ENCODE measurements around the gene WDR89.

WDR89 gene

GRCh38 chr14:63581491-63581890, 60.2 kb downstream of the WDR89 start:
- no peak for TF ChIP-seq EZH2phosphoT487 (IDR thresholded peaks at IDR 0.05; ENCODE audit: low read depth)
- TF ChIP-seq CTCF (IDR thresholded peaks at IDR 0.05; ENCODE audit: low read depth, low read length), result no peak
- Histone ChIP-seq H3K4me3 (ENCODE audit: low read length) (no peak overlapping the region), H3K79me2 (ENCODE audit: low read length) (no peaks in the 10 kb centered on the region), H2AFZ (ENCODE audit: low read depth, low read length) (no peak overlapping the region), H4K20me1 (ENCODE audit: insufficient read depth, low read length) (no peaks in the 10 kb centered on the region), H3K27ac (ENCODE audit: low read length) (no peak overlapping the region), H3K9ac (ENCODE audit: low read length) (no peak overlapping the region), H3K4me1 (ENCODE audit: low read length) (peaks cover 7% of the 10 kb centered on the region; the same call in 1 of the 2 replicates), H3K27me3 (ENCODE audit: low read depth, low read length) (no peaks in the 10 kb centered on the region), H3K36me3 (replicated peaks; ENCODE audit: low read depth, low read length) (no peaks in the 10 kb centered on the region), H3K4me2 (ENCODE audit: low read length) (no peak overlapping the region), H3K9me3 (ENCODE audit: insufficient read depth, low read length) (no peaks in the 10 kb centered on the region)

- TF ChIP-seq EZH2phosphoT487 (IDR thresholded peaks at IDR 0.05; ENCODE audit: low read depth) (no peak), CTCF (IDR thresholded peaks at IDR 0.05; ENCODE audit: low read depth, low read length) (no peak)
- Histone ChIP-seq H3K4me2 (ENCODE audit: low read length) (no peak overlapping the region), H3K27ac (ENCODE audit: low read length) (no peak overlapping the region), H3K4me1 (ENCODE audit: low read length) (peaks cover 7% of the 10 kb centered on the region; the same call in 1 of the 2 replicates), H4K20me1 (ENCODE audit: insufficient read depth, low read length) (no peaks in the 10 kb centered on the region), H3K9me3 (ENCODE audit: insufficient read depth, low read length) (no peaks in the 10 kb centered on the region), H2AFZ (ENCODE audit: low read depth, low read length) (no peak overlapping the region), H3K9ac (ENCODE audit: low read length) (no peak overlapping the region), H3K4me3 (ENCODE audit: low read length) (no peak overlapping the region), H3K27me3 (ENCODE audit: low read depth, low read length) (no peaks in the 10 kb centered on the region), H3K36me3 (replicated peaks; ENCODE audit: low read depth, low read length) (no peaks in the 10 kb centered on the region), H3K79me2 (ENCODE audit: low read length) (no peaks in the 10 kb centered on the region)
These were observed 63.4 kb downstream of the WDR89 start for GRCh38 chr14:63578300-63578699.

DNA sequence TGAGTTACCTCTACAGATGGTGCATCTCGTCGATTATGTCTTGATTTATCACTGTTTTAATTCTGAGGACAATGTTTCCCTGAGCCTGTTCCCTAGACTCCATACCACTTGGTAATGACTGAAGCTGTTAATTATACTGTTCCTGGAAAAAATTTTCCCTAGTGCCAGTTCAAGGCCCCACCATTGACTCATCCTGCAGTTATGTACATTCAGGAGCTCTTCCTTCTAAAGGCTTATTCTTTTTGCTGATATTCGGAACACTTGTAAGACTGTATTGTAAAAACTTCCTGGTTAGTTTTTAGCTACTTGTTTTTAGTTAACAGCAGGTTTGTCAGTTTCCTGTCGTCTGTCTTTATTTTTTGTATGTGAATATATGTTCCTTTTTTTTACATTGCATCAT, 68.1 kb downstream of the WDR89 start:
- TF ChIP-seq CTCF (IDR thresholded peaks at IDR 0.05; ENCODE audit: low read depth, low read length) (no peak), EZH2phosphoT487 (IDR thresholded peaks at IDR 0.05; ENCODE audit: low read depth) (no peak)
- H3K27ac ChIP-seq (ENCODE audit: low read length), result no peak overlapping the region
- no peaks in the 10 kb centered on the region for H3K4me1 ChIP-seq (ENCODE audit: low read length)
- no peak overlapping the region for H2AFZ ChIP-seq (ENCODE audit: low read depth, low read length)
- no peak overlapping the region for H3K4me3 ChIP-seq (ENCODE audit: low read length)
- no peaks in the 10 kb centered on the region for H4K20me1 ChIP-seq (ENCODE audit: insufficient read depth, low read length)
- H3K9me3 ChIP-seq (ENCODE audit: insufficient read depth, low read length), result no peaks in the 10 kb centered on the region
- no peak overlapping the region for H3K9ac ChIP-seq (ENCODE audit: low read length)
- H3K36me3 ChIP-seq (replicated peaks; ENCODE audit: low read depth, low read length), result no peaks in the 10 kb centered on the region
- no peaks in the 10 kb centered on the region for H3K79me2 ChIP-seq (ENCODE audit: low read length)
- no peaks in the 10 kb centered on the region for H3K27me3 ChIP-seq (ENCODE audit: low read depth, low read length)
- no peak overlapping the region for H3K4me2 ChIP-seq (ENCODE audit: low read length)

DNA sequence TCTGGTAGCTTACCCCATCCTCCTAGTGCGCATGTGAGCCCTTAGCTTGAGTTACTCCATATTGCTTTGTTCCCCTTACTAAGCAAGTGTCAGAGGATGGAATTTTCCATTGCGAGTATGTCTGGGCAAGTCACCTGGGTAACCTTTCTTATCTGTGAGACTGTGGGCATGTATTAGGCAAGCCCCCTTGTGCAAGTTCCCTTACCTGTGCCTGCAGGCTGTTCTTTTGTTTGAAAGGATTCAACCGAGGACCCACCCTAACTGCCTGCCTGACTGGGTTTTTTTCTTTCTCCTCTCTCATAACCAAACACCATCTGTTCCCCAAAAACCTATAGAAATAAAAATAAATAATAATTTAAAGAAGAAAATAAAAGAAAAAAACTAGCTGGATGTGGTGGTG, 76.2 kb downstream of the WDR89 start:
- Histone ChIP-seq H3K4me1 (ENCODE audit: low read length) (no peaks in the 10 kb centered on the region), H3K4me3 (ENCODE audit: low read length) (no peak overlapping the region), H2AFZ (ENCODE audit: low read depth, low read length) (no peak overlapping the region), H4K20me1 (ENCODE audit: insufficient read depth, low read length) (no peaks in the 10 kb centered on the region), H3K36me3 (replicated peaks; ENCODE audit: low read depth, low read length) (no peaks in the 10 kb centered on the region), H3K4me2 (ENCODE audit: low read length) (no peak overlapping the region), H3K27me3 (ENCODE audit: low read depth, low read length) (peaks cover 8% of the 10 kb centered on the region), H3K79me2 (ENCODE audit: low read length) (no peaks in the 10 kb centered on the region), H3K9me3 (ENCODE audit: insufficient read depth, low read length) (no peaks in the 10 kb centered on the region), H3K27ac (ENCODE audit: low read length) (no peak overlapping the region), H3K9ac (ENCODE audit: low read length) (no peak overlapping the region)
- no peak for TF ChIP-seq CTCF (IDR thresholded peaks at IDR 0.05; ENCODE audit: low read depth, low read length)
- no peak for TF ChIP-seq EZH2phosphoT487 (IDR thresholded peaks at IDR 0.05; ENCODE audit: low read depth)

Data from OCI-LY3 (cell line).